Keratinocyte (primary cell): ENCODE results near the gene CFAP299. TPM values are rescaled to one million over a fixed set of nuclear protein-coding genes. Genes with fewer than 3 reads are reported as not detected.

Source experiments
- DNase-seq: peaks from one replicate; pipeline ENCODE4 v3.0.0-alpha.2; 2011; ENCODE audit warnings: low read depth, missing footprints, low spot score
- FAIRE-seq: peaks from 2 replicates; lab custom pipeline; 2011; peaks lifted over from hg19 to GRCh38; lab: Jason Lieb, UNC
- H2AFZ ChIP-seq: 2 replicates; pipeline ENCODE4 v1.6.0; 2012; ENCODE audit warnings: low read length, control low read depth, inconsistent platforms; ENCODE audit not compliant: control insufficient read depth
- H3K27ac ChIP-seq: 2 replicates; pipeline ENCODE4 v1.5.1; 2011; ENCODE audit warnings: low read length; ENCODE audit not compliant: control insufficient read depth, insufficient read depth
- H3K27me3 ChIP-seq: 3 replicates; pipeline ENCODE4 v1.6.0; 2011; ENCODE audit warnings: low read length; ENCODE audit not compliant: control insufficient read depth, insufficient read depth; ENCODE audit errors: extremely low read depth
- H3K36me3 ChIP-seq, 2 experiments: 2 replicates in 1 of 2; 3 replicates in 1 of 2; pipeline ENCODE4 v1.5.1; 2011; ENCODE audit warnings: low read length in 2 of 2, mild to moderate bottlenecking in 1 of 2; ENCODE audit not compliant: control insufficient read depth in 2 of 2, insufficient read depth in 2 of 2; ENCODE audit errors: extremely low read depth in 1 of 2
- H3K4me1 ChIP-seq: 3 replicates; pipeline ENCODE4 v1.5.1; 2011; ENCODE audit warnings: low read length; ENCODE audit not compliant: control insufficient read depth, insufficient read depth; ENCODE audit errors: extremely low read depth
- H3K4me2 ChIP-seq: 3 replicates; pipeline ENCODE4 v1.6.0; 2011; ENCODE audit warnings: low read depth, low read length; ENCODE audit not compliant: control insufficient read depth, insufficient read depth; ENCODE audit errors: extremely low read depth
- H3K4me3 ChIP-seq, 3 experiments: fragments of 200-600 bp in 1 of 3; sonication (generic) in 1 of 3; 2 replicates in 2 of 3; 3 replicates in 1 of 3; pipeline ENCODE4 v1.5.1; 2011 to 2016; ENCODE audit warnings: low read length in 3 of 3, mild to moderate bottlenecking in 3 of 3, control low read depth in 2 of 3, inconsistent platforms in 1 of 3, low read depth in 1 of 3, mixed read lengths in 1 of 3, mixed run types in 1 of 3, moderate library complexity in 1 of 3; ENCODE audit not compliant: control insufficient read depth in 2 of 3, insufficient read depth in 2 of 3; ENCODE audit errors: extremely low read depth in 1 of 3
- H3K79me2 ChIP-seq: 2 replicates; pipeline ENCODE4 v1.6.0; 2012; ENCODE audit warnings: low read length; ENCODE audit not compliant: control insufficient read depth, insufficient read depth
- H3K9ac ChIP-seq: 3 replicates; pipeline ENCODE4 v1.6.0; 2011; ENCODE audit warnings: low read length; ENCODE audit not compliant: control insufficient read depth, insufficient read depth; ENCODE audit errors: extremely low read depth
- H3K9me1 ChIP-seq: 3 replicates; pipeline ENCODE4 v1.6.0; 2011; ENCODE audit warnings: low read length; ENCODE audit not compliant: control insufficient read depth, insufficient read depth; ENCODE audit errors: extremely low read depth
- H3K9me3 ChIP-seq: 2 replicates; pipeline ENCODE4 v1.5.1; 2012; ENCODE audit warnings: low read depth, low read length; ENCODE audit not compliant: control insufficient read depth
- H4K20me1 ChIP-seq: 3 replicates; pipeline ENCODE4 v1.6.0; 2011; ENCODE audit warnings: low read length; ENCODE audit not compliant: control insufficient read depth, insufficient read depth; ENCODE audit errors: extremely low read depth
- CTCF ChIP-seq, 3 experiments: IDR thresholded peaks in 1 of 3; conservative IDR thresholded peaks in 1 of 3; optimal IDR thresholded peaks in 1 of 3; 2 replicates in 2 of 3; 3 replicates in 1 of 3; pipeline versions ENCODE3 to v1.5.1; 2011; ENCODE audit warnings: low read length in 3 of 3, mild to moderate bottlenecking in 3 of 3, moderate library complexity in 2 of 3, control low read depth in 1 of 3, inconsistent platforms in 1 of 3; ENCODE audit not compliant: insufficient read depth in 2 of 3; ENCODE audit errors: extremely low read depth in 1 of 3
- EZH2 ChIP-seq: IDR thresholded peaks from one replicate; pipeline ENCODE4 v1.6.1; 2012; ENCODE audit warnings: inconsistent platforms, mild to moderate bottlenecking, low read length, moderate library complexity
- dilution Hi-C: fragments of 300-500 bp; cut with MboI; formaldehyde crosslinking; loops from one replicate; pipeline ENCODE4 v1.7.0; 2020; ENCODE audit warnings: low sequenced_read_pairs; ENCODE audit not compliant: extremely low pct_ligation_motif_present
- polyA plus RNA-seq, 5 experiments: library from polyadenylated mRNA; depleted of rRNA in 3 of 5; stranded (reverse) in 3 of 5; stranded (forward) in 1 of 5; unstranded in 1 of 5; fragments of >200 nt; gene quantifications; 1 replicate in 1 of 5; 2 replicates in 3 of 5; 3 replicates in 1 of 5; pipeline versions ENCODE4 v1.2.1 to v1.2.3, GENCODE V29; 2011 to 2012; ENCODE audit warnings: missing spikeins in 2 of 5, low read depth in 1 of 5, low replicate concordance in 1 of 5

CFAP299 gene
- polyA plus RNA-seq, 1 donor (not counting 4 experiments of a cell fraction or from before 2014, with no cell fraction given), result 0.14 TPM

DNA sequence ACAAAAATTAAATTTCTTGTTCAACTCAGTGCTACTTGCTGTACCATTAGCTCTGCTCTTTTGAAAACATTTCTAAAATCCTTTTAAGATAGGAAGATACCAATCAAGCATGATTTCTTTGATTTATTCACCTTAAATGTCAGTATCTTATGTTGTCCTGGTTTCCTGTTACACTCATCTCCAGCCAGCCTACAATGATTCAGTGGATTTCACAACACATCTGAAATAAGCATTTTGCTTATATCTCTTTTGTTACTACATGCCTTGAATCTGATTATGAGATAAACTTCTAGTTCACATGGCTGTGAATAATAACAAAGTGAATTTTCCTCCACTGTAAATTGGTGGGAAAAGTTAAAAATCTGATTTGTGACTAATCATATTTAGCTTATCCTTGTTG is 582.5 kb downstream of the CFAP299 start:
- Histone ChIP-seq H3K27me3 (no peaks in the 10 kb centered on the region), H3K27ac (no peak overlapping the region), H3K4me3 (no peak overlapping the region), H3K4me1 (peaks cover 10% of the 10 kb centered on the region), H3K9me1 (no peaks in the 10 kb centered on the region), H3K9ac (no peak overlapping the region), H4K20me1 (no peaks in the 10 kb centered on the region), H3K4me2 (peak overlapping the region; percentile 10), H3K36me3 (no peaks in the 10 kb centered on the region), H2AFZ (no peak overlapping the region), H3K9me3 (no peaks in the 10 kb centered on the region), H3K79me2 (no peaks in the 10 kb centered on the region)
- no peak for TF ChIP-seq CTCF (optimal IDR thresholded peaks at IDR 0.05 in 1 of 3, IDR thresholded peaks at IDR 0.05 in 1 of 3, conservative IDR thresholded peaks at IDR 0.05 in 1 of 3; ENCODE audit: extremely low read depth in 1 of 3, insufficient read depth in 2 of 3, low read length in 3 of 3)
- no peak for TF ChIP-seq EZH2
- FAIRE-seq (no peak), DNase-seq (no peak)
- dilution Hi-C loops, result no loop called here

DNA sequence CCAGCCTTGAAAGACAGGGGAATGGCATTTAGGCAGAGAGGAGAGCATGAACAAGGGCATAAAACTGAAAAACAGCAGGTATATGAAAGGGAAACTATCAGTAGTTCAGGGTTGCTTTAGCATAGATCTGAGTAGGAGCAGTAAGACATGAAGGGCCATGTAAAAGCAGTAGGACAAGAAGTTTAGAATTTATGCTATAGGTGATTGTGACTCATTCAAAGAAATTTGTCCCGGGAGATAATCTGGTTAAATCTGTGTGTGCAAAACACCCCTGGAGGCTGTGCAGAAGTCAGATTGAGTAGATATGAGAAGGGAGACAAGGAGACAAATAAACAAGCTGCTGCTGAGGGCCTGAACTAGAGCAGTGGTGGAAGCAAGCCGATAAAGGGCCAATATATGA is 585.9 kb downstream of the CFAP299 start:
- Histone ChIP-seq H3K4me1 (peaks cover 10% of the 10 kb centered on the region), H4K20me1 (no peaks in the 10 kb centered on the region), H3K9me3 (no peaks in the 10 kb centered on the region), H3K27ac (no peak overlapping the region), H2AFZ (no peak overlapping the region), H3K36me3 (no peaks in the 10 kb centered on the region), H3K9me1 (no peaks in the 10 kb centered on the region), H3K9ac (no peak overlapping the region), H3K4me2 (no peak overlapping the region), H3K4me3 (no peak overlapping the region), H3K79me2 (no peaks in the 10 kb centered on the region), H3K27me3 (no peaks in the 10 kb centered on the region)
- dilution Hi-C loops, result no loop called here
- DNase-seq (no peak), FAIRE-seq (no peak)
- TF ChIP-seq EZH2 (no peak), CTCF (optimal IDR thresholded peaks at IDR 0.05 in 1 of 3, IDR thresholded peaks at IDR 0.05 in 1 of 3, conservative IDR thresholded peaks at IDR 0.05 in 1 of 3; ENCODE audit: extremely low read depth in 1 of 3, insufficient read depth in 2 of 3, low read length in 3 of 3) (no peak)
